Epithelial cell of esophagus (primary cell): Measurements from ENCODE around the gene PRSS2.

Experiments used
- DNase-seq: peaks from one replicate; pipeline ENCODE4 v3.0.0; 2010; ENCODE audit warnings: low read depth
- H3K4me3 ChIP-seq: 2 replicates; pipeline ENCODE4 v1.5.1; 2011; ENCODE audit warnings: mild to moderate bottlenecking, low read length, control low read depth
- TF ChIP-seq, protein P1 (sequence below): IDR thresholded peaks from 2 replicates; pipeline ENCODE4 v1.5.1; 2011; ENCODE audit warnings: low read depth, mild to moderate bottlenecking, low read length, control low read depth, inconsistent platforms; ENCODE audit not compliant: insufficient read depth; ENCODE audit errors: missing control alignments

Gene PRSS2

DNA sequence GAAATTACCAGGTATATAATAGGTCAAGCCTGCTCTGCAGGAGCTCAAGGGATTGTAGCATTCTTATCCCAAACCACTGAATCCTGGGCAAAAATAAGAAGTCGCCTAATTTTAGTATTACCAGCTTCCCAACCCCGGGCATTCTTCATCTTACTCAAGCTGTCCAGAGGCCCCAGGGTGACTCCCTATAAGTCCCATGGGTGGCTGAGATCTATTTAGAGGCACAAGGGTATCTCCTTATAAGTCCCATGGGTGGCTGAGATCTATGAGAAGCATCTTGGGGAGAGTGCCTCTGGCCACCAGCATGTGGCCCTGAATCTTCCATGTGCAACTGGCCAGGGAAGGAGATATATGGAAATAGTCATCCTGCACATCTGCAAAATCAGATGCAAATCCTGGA lies 38.9 kb downstream of the PRSS2 start:
- no peak for DNase-seq
- TF ChIP-seq, protein P1, sequence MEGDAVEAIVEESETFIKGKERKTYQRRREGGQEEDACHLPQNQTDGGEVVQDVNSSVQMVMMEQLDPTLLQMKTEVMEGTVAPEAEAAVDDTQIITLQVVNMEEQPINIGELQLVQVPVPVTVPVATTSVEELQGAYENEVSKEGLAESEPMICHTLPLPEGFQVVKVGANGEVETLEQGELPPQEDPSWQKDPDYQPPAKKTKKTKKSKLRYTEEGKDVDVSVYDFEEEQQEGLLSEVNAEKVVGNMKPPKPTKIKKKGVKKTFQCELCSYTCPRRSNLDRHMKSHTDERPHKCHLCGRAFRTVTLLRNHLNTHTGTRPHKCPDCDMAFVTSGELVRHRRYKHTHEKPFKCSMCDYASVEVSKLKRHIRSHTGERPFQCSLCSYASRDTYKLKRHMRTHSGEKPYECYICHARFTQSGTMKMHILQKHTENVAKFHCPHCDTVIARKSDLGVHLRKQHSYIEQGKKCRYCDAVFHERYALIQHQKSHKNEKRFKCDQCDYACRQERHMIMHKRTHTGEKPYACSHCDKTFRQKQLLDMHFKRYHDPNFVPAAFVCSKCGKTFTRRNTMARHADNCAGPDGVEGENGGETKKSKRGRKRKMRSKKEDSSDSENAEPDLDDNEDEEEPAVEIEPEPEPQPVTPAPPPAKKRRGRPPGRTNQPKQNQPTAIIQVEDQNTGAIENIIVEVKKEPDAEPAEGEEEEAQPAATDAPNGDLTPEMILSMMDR = no peak
- H3K4me3 ChIP-seq = no peak overlapping the region

DNA sequence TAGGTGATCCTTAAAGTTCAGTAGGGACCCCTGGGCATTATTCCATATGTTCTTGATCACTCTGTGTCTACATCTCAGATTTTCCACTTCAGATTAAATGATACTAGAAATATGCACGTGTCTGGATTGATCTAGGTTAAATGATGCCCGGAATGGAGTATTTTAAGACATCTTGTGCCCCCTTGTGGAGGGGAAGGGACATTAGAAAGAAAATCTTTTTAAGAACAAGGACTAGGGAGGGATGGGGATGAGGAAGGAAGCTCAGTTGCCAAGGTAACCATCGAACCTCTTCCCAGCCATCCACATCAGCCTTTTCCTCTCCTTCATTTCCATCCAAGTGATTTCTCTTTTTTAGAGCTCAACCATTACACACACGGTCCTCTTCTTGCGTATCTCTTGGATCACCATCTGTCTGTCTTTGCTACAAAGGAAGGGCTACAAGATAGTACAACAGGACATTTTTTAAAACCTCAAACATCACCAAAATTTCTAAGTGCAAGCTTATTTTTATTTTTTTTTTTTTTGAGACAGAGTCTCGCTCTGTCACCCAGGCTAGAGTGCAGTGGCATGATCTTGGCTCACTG lies 40.5 kb downstream of the PRSS2 start:
- H3K4me3 ChIP-seq = no peak overlapping the region
- TF ChIP-seq, protein P1 = peak; percentile 59
- DNase-seq = peak; percentile 48

DNA sequence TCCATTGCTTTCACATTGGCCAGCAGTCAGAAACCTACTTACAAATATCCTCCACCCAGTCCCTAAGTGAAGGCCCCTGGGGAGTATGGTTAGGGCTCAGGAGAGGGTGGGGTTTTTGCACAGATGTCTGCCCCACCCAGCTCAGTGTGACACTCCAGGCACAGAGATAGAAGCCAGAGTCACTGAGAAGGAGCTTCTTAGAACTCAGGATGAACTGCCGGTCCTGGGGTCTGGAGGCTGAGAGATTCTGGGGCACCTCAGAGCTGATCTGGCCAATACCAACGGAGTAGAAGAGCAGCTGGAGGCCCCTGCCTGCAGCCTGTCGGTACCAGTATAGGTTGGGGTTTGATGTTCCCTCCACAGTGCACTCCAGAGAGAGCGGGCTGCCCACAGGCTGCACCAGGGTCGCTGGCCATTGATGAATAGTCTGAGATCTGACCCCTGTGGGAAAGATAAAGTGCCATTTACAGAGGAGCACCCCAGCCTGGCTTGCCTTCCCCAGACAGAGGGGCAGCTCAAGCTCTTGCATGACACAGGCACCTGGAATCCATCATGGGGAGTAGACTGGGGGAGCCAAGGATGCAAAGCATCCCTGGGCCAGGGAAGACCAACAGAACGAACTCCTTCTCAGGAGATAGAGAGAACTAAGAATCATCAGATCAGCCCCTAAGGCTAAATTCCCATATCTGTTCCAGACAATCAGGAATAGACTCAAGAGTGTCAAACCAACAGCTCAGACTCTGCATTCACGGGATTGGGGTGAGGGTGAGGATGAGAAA lies 41.9 kb downstream of the PRSS2 start:
- TF ChIP-seq, protein P1 = no peak
- no peak overlapping the region for H3K4me3 ChIP-seq
- no peak for DNase-seq

DNA sequence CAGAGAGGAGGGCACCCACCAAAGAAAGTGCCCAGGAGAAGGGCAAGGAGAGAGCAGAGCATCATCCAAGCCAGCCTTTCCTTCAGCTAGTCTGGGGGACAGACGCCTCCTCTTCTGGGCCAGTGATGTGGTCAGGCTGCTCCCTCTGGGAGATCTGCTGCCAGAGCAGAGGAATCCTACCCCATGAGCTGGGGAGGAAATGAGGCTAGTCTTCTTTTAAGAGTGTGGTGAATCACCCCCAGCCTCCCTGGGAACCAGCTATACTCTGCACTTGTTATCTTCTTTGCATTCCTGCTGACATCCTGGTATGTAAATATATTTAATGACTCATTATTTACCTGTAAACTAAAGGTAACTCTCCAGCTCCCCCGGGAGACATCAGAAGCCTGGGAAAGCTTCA lies 42.5 kb downstream of the PRSS2 start:
- H3K4me3 ChIP-seq = no peak overlapping the region
- TF ChIP-seq, protein P1 = no peak
- DNase-seq = peak; percentile 61

DNA sequence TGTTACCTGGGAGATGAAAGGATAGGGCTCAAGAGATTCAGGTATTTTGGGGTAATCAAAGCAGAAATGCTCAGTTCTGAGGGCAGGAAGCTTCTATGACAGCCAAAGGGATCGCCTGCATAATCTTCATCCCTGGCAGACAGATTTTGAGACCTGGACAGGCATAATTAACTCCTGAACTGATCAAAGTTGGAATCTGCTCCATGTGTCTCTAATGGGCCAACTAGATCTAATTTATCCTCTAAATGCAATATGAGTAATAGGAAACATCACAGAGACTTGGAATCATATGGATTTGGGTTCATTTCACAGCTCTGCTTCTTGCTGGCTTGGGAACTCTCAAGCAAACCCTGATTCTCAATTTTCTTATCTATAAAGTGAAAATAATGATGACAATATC lies 42.9 kb downstream of the PRSS2 start:
- TF ChIP-seq, protein P1 = no peak
- DNase-seq = no peak
- H3K4me3 ChIP-seq = no peak overlapping the region

DNA sequence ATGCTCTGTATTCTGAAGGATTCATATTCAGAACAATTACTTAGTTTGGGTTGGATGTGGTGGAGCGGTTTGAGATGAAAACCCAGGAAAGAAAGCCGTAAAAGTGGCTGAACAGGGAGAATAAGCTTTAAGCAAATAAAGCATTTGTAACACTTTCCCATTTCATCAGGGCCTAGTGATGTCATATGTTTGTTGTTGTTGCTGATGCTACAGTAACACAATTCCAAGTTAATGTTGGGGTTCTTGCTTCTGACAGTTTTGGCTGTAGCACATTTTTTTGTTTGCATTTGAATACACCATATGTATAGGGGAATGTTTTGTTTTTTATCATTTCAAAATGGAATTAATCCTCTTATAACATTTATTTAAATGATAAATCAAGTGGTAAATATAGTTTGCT lies 43.7 kb downstream of the PRSS2 start:
- TF ChIP-seq, protein P1 = no peak
- H3K4me3 ChIP-seq = no peak overlapping the region
- DNase-seq = no peak
